Aorta (tissue), 5 donors: ENCODE measurements around the gene PCNX2. TPM values are rescaled to one million over a fixed set of nuclear protein-coding genes. Genes with fewer than 3 reads are reported as not detected.

Source experiments
- ATAC-seq: fragments of 200-7000 bp; cut with Tn5 transposase; one replicate; pipeline ENCODE4 v1.9.1; 2022; ENCODE audit warnings: moderate library complexity; ENCODE audit not compliant: low FRiP score
- DNase-seq, 2 donors: peaks; one replicate each; pipeline ENCODE4 v3.0.0-alpha.2; 2020
- H3K27ac ChIP-seq, 2 donors: one replicate each; pipeline ENCODE4 v1.5.1; 2013; ENCODE audit warnings: low read length in 2 of 2, mild to moderate bottlenecking in 2 of 2, moderate library complexity in 2 of 2, control low read depth in 1 of 2, inconsistent platforms in 1 of 2, low read depth in 1 of 2
- H3K27me3 ChIP-seq, 2 donors: one replicate each; pipeline ENCODE4 v1.6.1; 2013; ENCODE audit warnings: control low read depth in 1 of 2, low read length in 1 of 2, mild to moderate bottlenecking in 1 of 2, moderate library complexity in 1 of 2; ENCODE audit not compliant: insufficient read depth in 2 of 2, control insufficient read depth in 1 of 2
- H3K36me3 ChIP-seq, 2 donors: one replicate each; pipeline ENCODE4 v1.6.1; 2013; ENCODE audit warnings: control low read depth in 1 of 2, low read length in 1 of 2, mild to moderate bottlenecking in 1 of 2; ENCODE audit not compliant: insufficient read depth in 2 of 2, control insufficient read depth in 1 of 2
- H3K4me1 ChIP-seq, 2 donors: one replicate each; pipeline ENCODE4 v1.6.1; 2013; ENCODE audit warnings: low read length in 2 of 2, control low read depth in 1 of 2, mild to moderate bottlenecking in 1 of 2, moderate library complexity in 1 of 2; ENCODE audit not compliant: insufficient read depth in 2 of 2, control insufficient read depth in 1 of 2
- H3K4me3 ChIP-seq, 2 donors: one replicate each; pipeline ENCODE4 v1.5.1; 2013; ENCODE audit warnings: low read length in 2 of 2, control low read depth in 1 of 2, mild to moderate bottlenecking in 1 of 2
- H3K9me3 ChIP-seq: one replicate; pipeline ENCODE4 v1.6.1; 2013; ENCODE audit warnings: mild to moderate bottlenecking, low read length; ENCODE audit not compliant: control insufficient read depth
- WGBS, 2 donors: extraction: QIAGEN DNeasy Blood & Tissue Kit; methylation state at CpG; one replicate each; pipeline ENCODE4 v1.1.7; 2013; 5-methylcytosine and 5-hydroxymethylcytosine counted together
- intact Hi-C, 2 donors: fragments of 100-400 bp; cut with DNase I; formaldehyde crosslinking; loops; one replicate each; pipeline versions ENCODE4 v1.14.2 to v1.15.0; 2022
- polyA plus RNA-seq, 2 donors: library from polyadenylated mRNA; stranded (reverse); fragments of 200-250 nt; gene quantifications; one replicate each; pipeline ENCODE4 v1.2.3, GENCODE V29; 2013
- total RNA-seq, 2 donors: library from RNA; stranded (reverse); fragmentation: NEBNext Ultra II Directional; extraction: Animal tissue kit (Norgen Biotek cat#: 25700); gene quantifications; one replicate each; pipeline ENCODE4 v1.2.1, GENCODE V29; 2021
- donor health status: healthy with polysubstance abuse.
- donor health status: Bipolar disorder and iron deficiency.
- donor health status: DM: no; HTN: no; CAD: no.
- donor health status: DM: no; HTN: no; CAD: no.
- donor health status: DM: yes; HTN: yes; CAD: no.

The PCNX2 gene
- total and polyA plus RNA-seq, 4 donors = 0.38 to 27.2 (median 20.1) TPM

- no peak for DNase-seq
- WGBS, 2 donors = 71 to 82% methylated on average over 3 of the region's 3 CpGs
- intact Hi-C loops = no loop called here
- ATAC-seq = no peak
- Histone ChIP-seq H3K9me3 (no peaks in the 10 kb centered on the region), H3K27ac (no peak overlapping the region), H3K4me3 (no peak overlapping the region), H3K4me1 (no peaks in the 10 kb centered on the region), H3K27me3 (no peaks in the 10 kb centered on the region), H3K36me3 (peaks cover 0 to 4% of the 10 kb centered on the region in 2 donors)
Measured at GRCh38 chr1:233060461-233060994, 235.0 kb downstream of the PCNX2 start.

GRCh38 chr1:233057836-233058235 is 237.7 kb downstream of the PCNX2 start:
- DNase-seq (no peak), ATAC-seq (no peak)
- peaks cover 0 to 4% of the 10 kb centered on the region in 2 donors for H3K36me3 ChIP-seq
- H3K9me3 ChIP-seq = no peaks in the 10 kb centered on the region
- no peaks in the 10 kb centered on the region for H3K27me3 ChIP-seq
- H3K4me1 ChIP-seq = no peaks in the 10 kb centered on the region
- intact Hi-C loops = no loop called here
- no peak overlapping the region for H3K27ac ChIP-seq
- no peak overlapping the region for H3K4me3 ChIP-seq
- 90% methylated on average over 3 of the region's 3 CpGs for WGBS, 2 donors

- Histone ChIP-seq H3K27ac (no peak overlapping the region), H3K27me3 (no peaks in the 10 kb centered on the region), H3K9me3 (no peaks in the 10 kb centered on the region), H3K4me1 (no peaks in the 10 kb centered on the region), H3K36me3 (peaks cover 0 to 4% of the 10 kb centered on the region in 2 donors), H3K4me3 (no peak overlapping the region)
- 89 to 91% methylated on average over 5 of the region's 5 CpGs for WGBS, 2 donors
- intact Hi-C loops = no loop called here
- DNase-seq (no peak), ATAC-seq (no peak)
Measured at GRCh38 chr1:233055879-233056641, 239.5 kb downstream of the PCNX2 start.

- Histone ChIP-seq H3K27me3 (no peaks in the 10 kb centered on the region), H3K36me3 (no peaks in the 10 kb centered on the region), H3K4me1 (no peaks in the 10 kb centered on the region), H3K4me3 (no peak overlapping the region), H3K9me3 (no peaks in the 10 kb centered on the region), H3K27ac (no peak overlapping the region)
- no peak for ATAC-seq
- 6 to 15% methylated on average over 2 of the region's 2 CpGs for WGBS, 2 donors
- intact Hi-C loops = no loop called here
- DNase-seq = no peak
Measured at GRCh38 chr1:233045588-233045987, 249.9 kb downstream of the PCNX2 start.

DNA sequence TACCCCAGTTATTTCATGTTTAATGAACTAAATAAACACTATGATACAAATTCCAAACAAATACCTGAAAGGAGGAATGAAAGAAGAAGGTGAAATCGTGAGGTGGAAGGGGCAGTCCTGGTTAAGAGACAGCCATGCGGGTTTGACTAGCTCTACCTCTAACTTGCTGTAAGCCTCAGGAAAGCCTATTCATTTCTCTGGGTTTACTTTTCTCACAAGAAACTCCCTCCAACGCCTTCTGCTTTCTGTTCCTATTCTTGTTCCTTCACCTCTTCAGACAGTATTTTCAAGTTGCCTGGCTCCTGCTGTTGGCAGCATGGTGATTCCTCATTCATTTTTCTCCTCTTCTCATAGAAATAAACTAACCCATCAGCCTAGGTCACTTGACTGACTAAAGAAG is 252.7 kb downstream of the PCNX2 start:
- Histone ChIP-seq H3K27ac (no peak overlapping the region), H3K4me3 (no peak overlapping the region), H3K4me1 (no peaks in the 10 kb centered on the region), H3K27me3 (no peaks in the 10 kb centered on the region), H3K9me3 (no peaks in the 10 kb centered on the region), H3K36me3 (no peaks in the 10 kb centered on the region)
- ATAC-seq (no peak), DNase-seq (no peak)
- intact Hi-C loops = no loop called here
- 98% methylated on average over 3 of the region's 3 CpGs for WGBS, 2 donors

- H3K36me3 ChIP-seq = no peaks in the 10 kb centered on the region
- no peak overlapping the region for H3K4me3 ChIP-seq
- DNase-seq = no peak
- intact Hi-C loops = no loop called here
- H3K27me3 ChIP-seq = no peaks in the 10 kb centered on the region
- WGBS, 2 donors = 94 to 95% methylated on average over 4 of the region's 4 CpGs
- H3K4me1 ChIP-seq = no peaks in the 10 kb centered on the region
- no peak overlapping the region for H3K27ac ChIP-seq
- ATAC-seq = no peak
- H3K9me3 ChIP-seq = no peaks in the 10 kb centered on the region
Measured at GRCh38 chr1:233040494-233040893, 255.0 kb downstream of the PCNX2 start.

DNA sequence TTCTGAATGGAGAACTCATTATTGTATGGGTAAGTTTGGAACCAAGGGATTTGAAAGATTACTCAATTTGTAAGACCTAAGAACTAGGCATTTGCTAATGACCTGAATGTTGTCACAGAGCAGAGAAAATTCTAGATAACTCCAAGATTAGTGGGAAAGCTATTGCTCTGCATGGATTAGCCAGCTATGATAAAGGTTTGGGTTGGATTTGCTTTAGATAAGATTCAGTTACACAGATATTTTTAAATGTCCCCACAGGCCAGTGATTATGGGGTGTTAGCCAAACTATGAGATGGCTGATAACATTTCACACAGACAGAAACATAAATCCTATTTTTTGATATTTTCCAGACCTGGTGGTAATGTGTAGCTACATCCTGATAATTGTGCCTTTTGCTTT is 256.9 kb downstream of the PCNX2 start:
- intact Hi-C loops = no loop called here
- DNase-seq = no peak
- no peak for ATAC-seq
- H3K36me3 ChIP-seq = no peaks in the 10 kb centered on the region
- no peak overlapping the region for H3K4me3 ChIP-seq
- no peak overlapping the region for H3K27ac ChIP-seq
- peaks cover 2% of the 10 kb centered on the region for H3K9me3 ChIP-seq
- H3K4me1 ChIP-seq = no peaks in the 10 kb centered on the region
- H3K27me3 ChIP-seq = no peaks in the 10 kb centered on the region

DNA sequence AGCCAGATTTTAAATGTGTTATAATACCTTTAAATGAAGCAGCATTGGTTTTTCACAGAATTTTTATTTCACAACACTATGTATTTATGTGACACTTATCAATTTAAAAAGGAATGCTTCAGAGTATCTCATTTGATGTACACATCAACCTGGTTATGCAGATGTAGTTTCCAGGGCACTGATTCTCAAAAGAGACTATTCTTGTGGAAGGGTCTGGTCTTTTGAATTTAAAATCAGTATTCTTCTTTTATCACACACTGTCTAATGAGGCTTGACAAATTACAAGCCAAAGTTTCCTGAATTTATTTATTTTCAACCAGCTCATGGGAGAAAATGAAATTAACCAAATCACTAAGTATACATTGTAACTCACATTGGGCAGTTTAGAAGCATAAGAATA is 257.7 kb downstream of the PCNX2 start:
- Histone ChIP-seq H3K4me1 (no peaks in the 10 kb centered on the region), H3K4me3 (no peak overlapping the region), H3K27ac (no peak overlapping the region), H3K9me3 (peaks cover 2% of the 10 kb centered on the region), H3K27me3 (no peaks in the 10 kb centered on the region), H3K36me3 (no peaks in the 10 kb centered on the region)
- DNase-seq = no peak
- no peak for ATAC-seq
- intact Hi-C loops = no loop called here

GRCh38 chr1:233034836-233035235 is 260.7 kb downstream of the PCNX2 start:
- Histone ChIP-seq H3K4me1 (no peaks in the 10 kb centered on the region), H3K27ac (no peak overlapping the region), H3K4me3 (no peak overlapping the region), H3K27me3 (no peaks in the 10 kb centered on the region), H3K9me3 (peaks cover 2% of the 10 kb centered on the region), H3K36me3 (no peaks in the 10 kb centered on the region)
- ATAC-seq (no peak), DNase-seq (no peak)
- 91 to 94% methylated on average over 5 of the region's 5 CpGs for WGBS, 2 donors
- intact Hi-C loops = no loop called here
